GM21381 (cell line): Measurements from ENCODE around the gene RPS8.
A peak's percentile ranks its signal among the peaks of the same experiment; 100 is the strongest.
"Not testable (repeated sequence)": the region's sequence is repeated elsewhere in the genome, so short reads cannot be mapped to it uniquely, and the experiment has no call there.

Experiments
- ATAC-seq: cut with Tn5 transposase; IDR thresholded peaks from one replicate; pipeline ENCODE4 v1.9.1; 2021; ENCODE audit warnings: mild to moderate bottlenecking, moderate library complexity; ENCODE audit not compliant: unreplicated experiment

Gene RPS8

DNA sequence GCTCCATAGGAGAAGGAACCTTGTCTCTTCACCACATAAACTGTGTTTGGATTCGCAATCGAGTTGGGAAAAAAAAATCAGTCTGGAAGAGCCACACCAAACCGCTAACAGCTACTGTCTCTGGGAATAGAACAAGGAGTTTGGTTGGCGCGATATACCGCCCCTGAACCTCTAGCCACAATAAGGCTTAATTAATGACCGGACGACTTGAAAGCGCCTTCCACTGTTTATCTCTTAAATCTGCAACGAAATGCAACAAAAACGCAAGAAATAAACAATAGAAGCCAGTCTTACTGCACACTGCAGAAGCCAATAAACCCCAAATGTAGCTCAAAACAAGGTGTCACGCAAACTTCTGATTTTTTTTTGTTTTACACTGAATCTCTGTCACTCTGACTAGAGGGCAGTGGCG, 43.9 kb downstream of the RPS8 start:
- no peak for ATAC-seq

DNA sequence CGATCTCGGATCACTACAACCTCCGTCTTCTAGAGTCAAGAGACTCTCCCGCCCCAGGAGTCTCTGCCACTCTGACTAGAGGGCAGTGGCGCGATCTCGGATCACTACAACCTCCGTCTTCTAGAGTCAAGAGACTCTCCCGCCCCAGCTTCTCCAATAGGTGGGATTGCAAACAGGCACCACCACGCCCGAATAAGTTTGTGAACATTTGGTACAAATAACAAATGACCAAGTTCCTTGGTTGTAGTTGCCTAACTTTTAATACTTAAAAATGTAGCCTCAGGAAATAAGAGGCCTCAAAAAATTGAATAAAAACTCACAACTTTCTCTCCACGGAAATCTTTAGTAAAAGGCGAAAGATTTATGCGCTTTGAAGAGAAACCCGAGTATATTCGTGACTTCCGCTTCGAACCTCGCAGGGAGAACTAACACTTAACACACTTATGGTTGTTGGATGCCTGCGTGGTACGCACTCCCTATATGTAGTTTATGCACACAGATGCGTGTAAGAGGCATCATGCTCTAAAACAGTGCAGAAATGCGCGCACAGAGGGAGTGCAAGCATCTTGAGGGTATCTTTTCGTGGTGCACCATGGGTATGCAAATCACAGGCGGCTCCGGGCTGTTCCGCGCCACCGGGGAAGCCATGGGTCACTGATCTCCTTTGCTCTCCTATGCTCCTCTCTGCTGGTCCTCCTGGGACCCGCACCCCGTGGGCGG, 44.4 kb downstream of the RPS8 start:
- ATAC-seq = peak; percentile 79

DNA sequence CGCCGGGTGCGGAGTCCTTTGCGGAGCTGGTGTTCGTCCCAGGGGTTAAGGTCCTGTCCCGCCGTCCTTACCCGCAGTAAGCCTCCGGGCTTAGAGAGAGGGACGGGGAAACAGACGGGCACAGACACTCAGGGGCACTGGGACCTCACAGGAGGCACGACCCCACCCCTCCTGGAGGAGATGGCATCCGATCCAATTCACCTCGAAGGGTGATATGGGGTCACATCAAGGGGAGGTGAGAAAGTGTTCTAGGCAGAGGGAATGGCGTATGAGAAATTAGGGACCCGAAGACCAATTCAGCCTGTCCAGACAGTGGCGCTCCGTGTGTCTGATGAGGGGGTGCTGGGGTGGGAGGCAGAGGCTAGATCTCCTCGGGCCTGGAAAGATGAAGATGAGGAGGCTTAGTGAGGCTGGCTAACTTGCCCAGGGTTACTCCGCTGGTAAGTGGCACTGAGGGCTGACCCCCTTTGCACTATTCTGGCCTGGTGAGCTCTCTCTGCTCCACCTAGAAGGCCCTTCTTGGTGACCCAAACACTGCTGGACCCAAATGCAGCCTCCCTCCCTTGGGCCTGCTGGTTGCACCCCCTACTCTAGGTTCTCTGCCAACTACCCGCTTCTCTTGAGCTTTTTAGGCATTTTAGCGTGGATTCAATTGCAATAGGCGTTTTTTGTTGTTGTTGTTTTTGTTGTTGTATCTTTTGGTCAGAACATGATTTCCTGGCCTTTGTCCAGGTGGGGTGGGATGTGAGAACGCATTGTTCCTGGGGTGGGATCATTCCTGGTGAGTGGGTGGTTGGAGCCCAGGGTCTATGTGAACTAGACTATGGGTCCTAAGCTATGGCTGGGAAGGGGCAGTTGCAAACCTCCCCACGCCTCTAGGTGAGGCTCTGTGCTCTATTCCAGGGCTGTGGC, 45.2 kb downstream of the RPS8 start:
- no peak for ATAC-seq

DNA sequence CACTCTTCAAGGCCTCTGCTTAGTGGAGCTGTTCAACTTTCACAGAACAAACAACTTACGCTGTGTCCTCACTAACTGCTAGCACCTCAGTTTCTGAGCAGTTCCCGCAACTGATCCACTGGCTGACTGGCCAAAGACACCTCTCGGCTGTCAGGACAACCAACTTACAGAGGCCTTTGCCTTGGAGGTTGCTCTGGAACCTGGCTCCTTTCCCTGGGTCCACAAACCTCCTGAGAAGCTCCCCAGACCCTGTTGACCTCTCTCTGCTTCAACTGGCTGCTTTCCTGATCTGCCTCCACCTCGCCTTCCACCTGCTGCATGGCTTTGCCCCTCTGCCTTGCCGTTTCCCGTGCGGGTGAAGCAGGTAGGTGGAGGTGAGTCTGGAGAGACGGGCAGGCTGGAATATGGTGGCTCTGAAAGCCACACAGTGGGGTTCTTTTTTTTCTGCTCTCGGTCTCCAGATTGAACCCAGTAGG, 45.9 kb downstream of the RPS8 start:
- ATAC-seq = no peak

DNA sequence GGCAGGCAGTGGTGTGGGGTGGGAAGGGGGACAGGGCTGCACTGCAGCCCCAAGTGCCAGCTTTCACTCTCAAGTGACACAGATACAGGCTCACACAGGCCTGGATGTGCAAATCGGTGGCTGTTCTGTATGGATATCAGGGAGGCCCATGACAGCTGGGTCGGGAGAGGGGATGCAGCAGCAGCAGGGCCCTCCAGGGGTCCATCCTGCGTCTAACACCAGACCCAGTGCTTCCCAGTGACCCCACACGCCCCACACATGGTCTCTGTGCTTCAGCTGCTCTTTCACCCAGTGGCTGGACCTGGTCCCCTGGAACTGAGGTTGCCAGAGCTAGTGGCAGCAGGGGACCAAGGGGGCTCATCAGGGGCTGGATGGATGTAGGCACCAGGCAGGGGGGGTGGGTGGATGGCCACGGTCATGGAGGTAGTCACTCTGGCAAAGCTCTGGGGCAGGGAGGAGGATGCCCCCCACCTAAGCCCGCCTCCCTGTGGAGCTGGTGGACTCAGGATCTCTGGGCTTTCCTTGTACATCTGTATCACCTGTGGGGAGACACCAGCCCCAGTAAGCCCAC, 46.9 kb downstream of the RPS8 start:
- ATAC-seq = no peak

DNA sequence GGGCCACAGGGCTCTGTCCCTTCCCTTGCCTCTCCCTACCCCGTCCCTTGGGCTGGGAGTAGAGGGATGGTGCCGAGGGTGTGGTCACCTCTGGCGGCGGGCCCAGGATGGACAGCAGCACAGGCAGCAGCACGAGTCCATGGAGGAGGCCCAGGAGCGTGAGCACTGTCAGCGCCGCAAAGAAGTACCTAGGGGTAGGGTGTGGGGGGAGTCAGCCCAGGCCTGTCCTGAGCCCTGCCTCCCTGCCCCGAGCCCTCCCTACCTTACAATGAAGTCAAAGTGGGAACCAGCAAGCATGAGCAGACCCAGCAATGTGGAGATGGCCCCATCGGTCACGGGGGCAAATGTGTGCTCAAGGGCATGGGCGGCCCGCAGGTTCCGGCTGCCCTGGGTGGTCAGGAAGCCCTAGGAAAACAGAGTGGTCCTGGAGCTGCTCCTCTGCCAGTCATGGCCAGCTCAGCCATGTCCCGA, 47.7 kb downstream of the RPS8 start:
- no peak for ATAC-seq

DNA sequence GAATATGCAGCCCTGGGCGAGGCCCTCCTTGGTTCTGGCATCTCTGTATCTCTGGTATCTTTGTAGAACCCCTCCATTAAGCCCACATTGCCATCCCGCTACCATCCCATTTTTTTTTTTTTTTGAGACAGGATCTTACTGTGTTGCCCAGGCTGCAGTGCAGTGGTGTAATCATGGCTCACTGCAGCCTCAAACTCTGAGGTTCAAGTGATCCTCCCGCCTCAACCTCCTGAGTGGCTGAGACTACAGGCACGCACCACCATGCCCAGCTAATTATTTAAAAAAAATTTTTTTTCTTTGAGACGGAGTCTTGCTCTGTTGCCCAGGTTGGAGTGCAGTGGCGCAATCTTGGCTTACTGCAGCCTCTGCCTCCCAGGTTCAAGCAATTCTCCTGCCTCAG, 49.1 kb downstream of the RPS8 start:
- not testable (repeated sequence) for ATAC-seq

DNA sequence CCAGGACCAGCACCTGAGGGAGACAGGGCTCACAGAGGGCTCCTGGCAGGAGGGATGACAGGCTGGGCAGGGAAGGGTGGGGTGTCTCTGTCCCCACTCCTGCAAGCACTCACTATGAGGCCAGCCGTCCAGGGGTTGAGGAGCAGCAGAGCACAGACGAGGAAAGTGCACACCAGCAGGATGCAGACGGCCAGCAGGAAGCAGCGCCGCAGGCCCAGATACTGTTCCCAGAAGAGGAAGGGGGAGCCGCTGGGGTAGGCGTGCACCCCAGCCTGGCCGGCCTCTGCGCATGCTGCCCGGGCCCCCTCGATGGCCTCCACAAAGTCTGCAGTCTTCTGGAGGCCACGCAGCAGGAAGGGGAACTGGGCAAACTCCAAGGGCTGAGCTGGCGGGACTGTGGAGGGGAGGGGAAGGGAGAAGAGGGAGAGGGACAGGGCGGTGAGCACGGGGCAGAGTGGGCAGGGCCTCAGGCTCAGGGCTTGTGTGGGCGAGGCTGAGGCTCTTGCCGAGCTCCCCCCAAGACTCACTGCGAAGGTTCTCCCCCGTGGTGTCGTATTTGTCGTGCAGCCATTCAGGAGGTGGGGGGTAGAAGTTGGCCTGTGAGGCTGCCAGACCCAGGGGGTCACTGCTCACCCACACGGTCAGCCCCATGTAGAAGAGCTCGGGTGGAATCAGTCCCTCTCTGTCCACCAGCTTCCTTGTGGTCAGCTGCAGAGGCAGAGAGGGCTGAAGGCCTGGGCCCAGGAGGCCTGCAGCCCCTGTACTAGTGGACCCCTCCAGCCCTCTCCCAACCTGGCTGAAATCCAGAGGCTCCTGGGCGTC, 51.2 kb downstream of the RPS8 start:
- no peak for ATAC-seq

DNA sequence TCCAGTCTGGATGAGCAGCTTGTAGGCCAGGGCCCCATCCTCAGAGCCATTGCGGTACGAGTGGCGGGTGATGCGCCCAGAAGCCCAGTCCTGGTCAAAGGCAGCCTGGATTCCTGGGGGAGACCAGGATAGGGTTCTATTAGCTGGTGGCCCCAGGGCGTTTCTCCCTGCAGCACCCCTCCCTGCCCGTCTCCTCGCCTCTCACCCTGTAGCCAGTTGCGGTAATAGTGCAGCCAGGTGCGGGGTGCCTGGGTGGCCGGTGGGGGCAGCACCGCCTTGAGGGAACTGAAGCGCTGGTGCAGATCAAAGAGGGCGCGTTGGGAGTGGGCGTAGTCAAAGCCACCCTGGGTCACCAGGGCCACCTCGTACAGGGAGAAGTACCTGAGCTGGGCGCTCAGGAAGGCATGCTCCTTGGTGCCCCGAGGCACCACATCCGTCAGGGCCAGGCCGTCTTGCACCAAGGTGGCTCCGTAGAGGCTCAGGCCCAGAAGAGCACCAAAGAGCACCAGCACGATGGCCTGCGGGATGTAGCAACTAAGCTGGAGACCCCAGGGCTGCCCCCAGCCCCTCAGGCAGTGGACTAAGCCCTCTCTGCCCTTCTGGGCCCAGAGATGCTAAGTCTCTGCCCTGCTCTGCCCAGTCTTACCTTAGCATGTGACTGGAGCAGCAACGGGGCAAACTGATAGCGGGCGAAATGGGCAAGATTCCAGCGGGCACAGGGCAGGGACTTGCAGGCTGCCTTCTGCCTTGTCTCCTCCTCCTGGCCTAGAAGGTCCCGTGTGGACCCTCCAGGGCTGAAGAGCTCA, 52.1 kb downstream of the RPS8 start:
- no peak for ATAC-seq

DNA sequence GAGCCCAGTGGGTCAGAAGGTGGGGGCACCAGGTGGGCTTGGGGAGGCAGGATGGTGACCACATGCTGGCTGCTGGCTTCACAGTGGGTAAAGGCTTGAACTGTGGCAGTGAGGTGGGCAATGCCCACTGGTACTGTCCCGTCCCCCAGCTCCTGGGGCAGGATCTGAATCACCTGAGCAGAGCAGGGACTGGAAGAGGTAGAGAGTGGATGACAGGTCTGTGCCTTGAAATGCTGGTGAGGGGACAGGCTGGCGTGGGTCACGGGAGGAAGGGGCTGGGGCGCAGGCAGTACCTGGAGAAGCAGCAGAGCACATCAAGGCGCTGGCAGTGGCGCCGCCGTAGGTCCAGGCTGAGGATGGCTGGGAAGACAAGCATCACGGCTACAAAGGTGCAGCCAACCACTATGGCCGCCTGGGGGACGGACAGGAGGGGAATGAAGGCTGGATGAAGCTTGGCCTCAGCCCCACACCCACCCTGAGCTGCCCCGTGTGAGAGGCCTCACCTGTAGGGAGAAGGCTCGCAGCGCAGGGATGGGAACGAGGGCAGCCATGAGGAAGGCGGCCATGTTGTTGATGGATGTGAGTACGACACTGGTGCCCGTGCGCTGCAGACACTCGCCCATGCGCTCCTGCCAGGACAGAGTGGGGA, 52.8 kb downstream of the RPS8 start:
- no peak for ATAC-seq
